Globus pallidus (tissue), 1 donor: ENCODE results near the gene TPCN1.
A peak's percentile ranks its signal among the peaks of the same experiment; 100 is the strongest.

Source experiments
- DNase-seq: peaks from one replicate; pipeline ENCODE4 v3.0.0-alpha.2; 2015; ENCODE audit warnings: low spot score

Gene TPCN1

GRCh38 chr12:113221181-113221996, at the start of gene TPCN1:
TPCN1 (plus strand) TSS chr12:113221464; CDS start chr12:113226853, 5,389 bp downstream.
- DNase-seq: peak; percentile 100

DNA sequence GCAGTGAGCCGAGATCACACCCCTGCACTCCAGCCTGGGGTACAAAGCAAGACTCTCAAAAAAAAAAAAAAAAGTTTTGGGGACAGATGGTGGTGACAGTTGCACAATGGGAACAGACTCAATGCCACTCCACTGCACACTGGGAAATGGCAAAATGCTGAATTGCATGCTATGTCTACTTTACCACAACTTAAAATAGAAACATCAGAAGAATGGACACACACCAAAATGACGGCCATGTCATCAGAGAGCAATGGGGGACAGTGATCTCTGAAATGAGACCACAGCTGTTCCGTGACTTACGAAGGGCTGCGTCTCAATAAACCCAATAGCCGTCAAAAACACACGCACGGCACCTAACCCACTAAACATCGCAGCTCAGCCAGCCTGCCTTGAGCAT, 49.7 kb upstream of the TPCN1 start:
- no peak for DNase-seq

- DNase-seq: no peak
These were observed 49.1 kb upstream of the TPCN1 start for GRCh38 chr12:113172185-113172584.

DNA sequence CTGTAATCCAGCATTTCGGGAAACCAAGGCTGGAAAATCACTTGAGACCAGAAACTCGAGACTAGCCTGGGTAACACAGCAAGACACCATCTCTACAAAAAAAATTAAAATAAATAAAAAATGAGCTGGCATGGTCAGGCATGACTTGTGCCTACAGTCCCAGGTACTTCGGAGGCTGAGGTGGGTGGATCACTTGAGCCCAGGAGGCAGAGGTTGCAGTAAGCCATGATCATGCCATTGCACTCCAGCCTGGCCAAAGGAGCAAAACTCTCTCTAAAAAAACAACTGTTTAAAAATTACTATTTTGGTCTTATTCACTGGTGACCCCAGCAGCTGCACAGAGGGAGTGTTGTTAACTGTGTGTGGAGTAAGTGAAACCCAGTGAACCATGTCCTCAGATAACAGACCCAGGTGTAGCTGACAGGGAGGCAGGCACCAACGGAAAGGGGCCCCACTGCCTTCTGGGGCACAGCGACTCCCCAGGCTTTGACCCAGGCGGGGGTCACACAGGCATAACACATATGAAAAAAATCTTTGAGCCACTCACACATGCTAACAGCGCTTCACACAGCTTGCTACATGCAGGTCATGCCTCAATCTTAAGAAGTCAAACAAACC, 48.1 kb upstream of the TPCN1 start:
- no peak for DNase-seq

DNA sequence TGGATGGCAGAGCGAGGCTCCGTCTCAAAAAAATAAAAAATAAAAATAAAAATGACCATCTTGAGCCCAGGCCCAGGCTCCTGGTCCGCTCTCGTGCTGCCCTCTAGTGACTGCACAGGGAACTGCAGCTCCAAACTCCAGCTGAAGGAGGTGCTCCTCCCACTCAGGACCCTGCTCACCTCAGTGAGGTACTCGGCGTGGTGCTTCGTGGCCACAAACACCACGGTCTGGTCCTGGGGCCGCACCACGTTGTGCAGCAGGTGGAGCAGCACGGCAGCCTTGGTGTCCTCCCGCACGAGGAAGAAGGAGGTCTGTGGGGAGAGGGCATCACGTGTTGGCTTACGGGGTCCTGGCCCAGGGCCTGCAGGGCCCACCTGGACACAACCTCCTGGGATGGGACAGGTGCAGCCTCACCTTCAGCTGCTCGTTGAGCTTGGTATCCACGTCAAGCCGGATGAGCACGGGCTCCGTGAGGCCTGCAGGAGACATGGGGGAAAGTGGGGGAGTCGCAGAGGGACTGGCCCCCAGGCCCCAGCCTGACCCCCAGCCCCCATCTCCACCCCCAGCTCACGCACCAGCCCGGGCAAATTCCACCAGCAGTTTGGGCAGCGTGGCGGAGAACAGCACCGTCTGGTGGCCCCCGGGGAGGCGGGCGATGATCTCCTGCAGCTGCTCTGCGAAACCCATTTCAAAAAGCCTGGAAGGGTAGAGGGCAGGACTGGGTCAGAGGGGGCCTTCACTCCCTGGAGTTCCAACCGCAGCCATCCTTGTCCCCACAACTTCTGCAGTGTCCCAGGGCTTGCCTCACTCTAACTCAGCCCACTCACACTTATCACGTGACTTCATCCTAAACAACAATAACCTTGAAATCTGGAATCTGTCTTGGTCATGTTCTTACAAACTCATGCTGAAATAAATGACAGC, 46.5 kb upstream of the TPCN1 start:
- peak; percentile 51 for DNase-seq

- DNase-seq: no peak
These were observed 42.2 kb upstream of the TPCN1 start for GRCh38 chr12:113179023-113179422.

GRCh38 chr12:113180333-113180732, 40.9 kb upstream of the TPCN1 start:
- no peak for DNase-seq

- no peak for DNase-seq
These were observed 39.3 kb upstream of the TPCN1 start for GRCh38 chr12:113181975-113182374.

GRCh38 chr12:113183030-113183589, 38.2 kb upstream of the TPCN1 start:
- DNase-seq: no peak

DNA sequence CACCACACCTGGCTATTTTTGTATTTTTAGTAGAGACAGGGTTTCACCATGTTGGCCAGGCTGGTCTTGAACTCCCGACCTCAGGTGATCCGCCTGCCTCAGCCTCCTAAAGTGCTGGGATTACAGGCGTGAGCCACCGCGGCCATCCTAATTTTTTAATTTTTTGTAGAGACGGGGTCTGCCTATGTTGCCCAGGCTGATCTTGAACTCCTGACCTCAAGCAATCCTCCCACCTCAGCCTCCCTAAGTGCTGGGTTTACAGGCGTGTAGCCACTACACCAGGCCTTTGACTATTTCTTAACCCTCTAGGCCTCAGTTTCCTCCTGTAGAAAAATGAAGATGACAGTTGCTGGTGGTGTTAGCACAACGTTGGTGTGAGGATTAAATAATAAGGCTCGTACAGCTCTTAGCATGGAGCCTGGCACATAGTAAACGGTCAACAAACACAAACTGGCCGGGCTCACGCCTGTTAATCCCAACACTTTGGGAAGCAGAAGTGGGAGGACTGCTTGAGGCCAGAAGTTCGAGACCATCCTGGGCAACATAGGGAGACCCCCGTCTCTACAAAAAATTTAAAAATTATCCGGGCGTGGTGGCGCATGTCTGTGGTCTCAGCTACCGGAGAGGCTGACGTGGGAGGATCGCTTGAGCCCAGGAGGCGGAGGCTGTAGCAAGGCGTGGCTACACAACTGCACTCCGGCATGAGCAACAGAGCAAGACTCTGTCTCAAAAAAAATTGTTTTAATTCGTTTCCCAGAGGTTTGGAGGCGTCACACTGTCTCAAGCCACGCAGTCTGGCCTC, 37.0 kb upstream of the TPCN1 start:
- no peak for DNase-seq

- peak; percentile 81 for DNase-seq
These were observed 36.4 kb upstream of the TPCN1 start for GRCh38 chr12:113184900-113185179.

DNA sequence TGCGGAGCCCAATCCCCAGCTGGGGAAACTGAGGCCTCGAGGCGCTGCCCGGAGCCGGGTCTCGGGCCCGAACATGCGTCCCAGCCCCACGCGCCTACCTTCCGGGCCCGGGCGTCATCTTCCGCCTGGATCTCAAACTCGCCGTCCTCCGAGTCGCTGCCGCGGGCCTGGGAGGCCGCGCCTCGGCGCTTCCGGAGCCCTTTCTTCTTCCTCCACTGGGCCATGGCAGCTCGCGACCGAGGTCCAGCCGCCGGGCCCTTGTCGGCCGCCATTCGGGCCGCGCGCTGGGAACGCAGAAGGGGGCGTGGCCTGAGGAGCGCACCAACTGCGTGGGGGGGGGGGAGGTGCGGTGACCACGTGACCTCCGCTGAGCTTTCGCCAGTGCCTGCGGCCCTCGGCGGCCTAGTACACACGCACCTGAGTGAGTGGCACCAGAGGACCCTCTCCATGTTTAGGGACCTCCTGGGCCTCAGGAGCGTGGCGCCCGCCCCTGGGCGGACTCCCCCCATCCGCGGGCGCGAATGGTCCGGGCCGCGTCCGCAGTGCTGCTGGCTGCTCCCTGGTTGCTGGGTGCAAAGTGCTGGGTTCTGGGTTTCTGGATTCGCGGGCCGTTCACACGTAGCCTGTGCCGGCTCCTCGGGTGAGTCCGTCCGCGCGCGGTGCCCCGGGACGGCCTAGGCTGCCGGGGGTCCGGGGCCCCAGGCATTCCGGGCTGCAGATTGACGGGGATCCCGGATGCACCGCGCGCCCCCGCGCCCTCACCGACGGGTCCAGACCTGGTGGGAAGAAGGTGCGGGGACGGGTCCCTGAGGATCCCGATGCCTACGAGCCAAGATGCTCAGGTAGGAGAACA, 35.9 kb upstream of the TPCN1 start, which contains the start of the genes DDX54 and RITA1:
Gene DDX54 (minus strand): TSS at position 299 of the 853 bp plus-strand sequence. CDS start 27 bp downstream, at position 272.
Gene RITA1 (plus strand): TSS at position 542 of the 853 bp plus-strand sequence. CDS start 1,026 bp downstream, outside the sequence.
- peak; percentile 73 for DNase-seq

DNA sequence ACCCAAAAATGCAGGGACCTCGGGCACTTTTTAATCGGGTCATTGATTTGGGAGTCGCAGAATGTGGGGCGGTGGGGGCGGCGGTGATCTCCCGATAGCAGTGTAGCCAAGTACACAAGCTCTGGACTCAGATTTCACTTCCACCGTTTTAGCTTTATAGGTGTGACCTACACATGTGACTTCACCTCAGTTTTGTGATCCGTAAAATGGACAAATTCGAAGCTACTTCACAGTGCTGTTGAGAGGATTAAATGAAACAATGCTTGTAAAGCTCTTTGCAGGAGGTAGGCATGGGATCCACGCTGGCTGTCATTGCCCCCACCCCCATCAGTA, 35.3 kb upstream of the TPCN1 start:
- DNase-seq: no peak

GRCh38 chr12:113186666-113187325, 34.5 kb upstream of the TPCN1 start:
- DNase-seq: no peak

- DNase-seq: no peak
These were observed 31.9 kb upstream of the TPCN1 start for GRCh38 chr12:113189361-113189760.

DNA sequence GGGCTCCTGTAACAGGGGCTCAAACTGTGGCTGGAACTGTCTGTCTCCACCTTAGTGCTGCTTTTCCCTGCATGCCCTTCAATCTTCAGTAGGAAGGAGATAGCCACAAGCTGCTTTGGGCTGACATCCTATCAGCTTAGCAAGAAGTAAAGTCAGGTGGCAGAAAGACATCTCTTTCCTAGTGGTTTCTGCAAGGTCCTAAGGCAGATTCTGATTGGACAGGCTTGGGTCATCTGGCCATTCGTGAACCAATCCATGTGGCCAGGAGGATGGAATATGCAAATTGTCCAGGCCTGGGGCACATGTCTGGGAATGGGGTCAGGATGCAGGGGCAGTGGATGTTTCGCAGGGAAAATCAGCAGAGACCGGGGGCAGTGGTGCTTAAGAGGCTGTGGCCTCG, 30.5 kb upstream of the TPCN1 start:
- no peak for DNase-seq

DNA sequence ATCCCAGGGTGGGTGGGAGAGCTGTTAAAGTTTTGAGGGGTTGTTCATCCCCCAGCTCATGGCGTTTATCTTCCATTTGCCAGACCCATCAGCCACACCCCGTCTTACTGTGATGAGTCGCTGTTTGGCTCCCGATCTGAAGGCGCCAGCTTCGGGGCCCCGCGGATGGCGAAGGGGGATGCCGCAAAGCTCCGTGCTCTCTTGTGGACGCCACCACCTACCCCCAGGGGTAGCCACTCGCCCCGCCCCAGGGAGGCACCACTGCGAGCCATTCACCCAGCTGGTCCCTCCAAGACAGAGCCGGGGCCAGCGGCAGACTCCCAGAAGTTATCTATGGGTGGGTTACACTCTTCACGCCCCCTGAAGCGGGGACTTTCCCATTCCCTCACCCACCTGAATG, 30.0 kb upstream of the TPCN1 start:
- no peak for DNase-seq

- DNase-seq: no peak
These were observed 26.3 kb upstream of the TPCN1 start for GRCh38 chr12:113194971-113195391.

DNA sequence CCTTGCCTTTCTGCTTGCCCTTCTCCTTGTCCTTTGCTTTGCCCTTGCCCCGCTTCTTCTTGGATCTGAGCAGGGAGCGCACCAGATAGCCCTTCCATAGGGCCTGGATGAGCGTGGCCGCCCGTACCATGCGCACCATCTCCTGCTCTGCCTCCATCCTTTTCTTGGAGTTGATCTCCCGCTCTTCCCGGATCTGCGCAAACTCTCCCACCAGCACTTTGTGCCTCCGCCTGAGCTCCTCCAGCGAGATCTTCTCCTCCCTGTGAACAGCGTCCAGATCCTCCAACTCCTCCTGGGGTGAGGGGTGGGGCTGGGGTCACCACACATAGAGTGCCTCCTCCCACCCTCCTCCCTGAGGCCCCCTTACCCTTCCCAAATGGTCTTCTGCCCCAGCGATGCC, 25.7 kb upstream of the TPCN1 start:
- DNase-seq: no peak

DNA sequence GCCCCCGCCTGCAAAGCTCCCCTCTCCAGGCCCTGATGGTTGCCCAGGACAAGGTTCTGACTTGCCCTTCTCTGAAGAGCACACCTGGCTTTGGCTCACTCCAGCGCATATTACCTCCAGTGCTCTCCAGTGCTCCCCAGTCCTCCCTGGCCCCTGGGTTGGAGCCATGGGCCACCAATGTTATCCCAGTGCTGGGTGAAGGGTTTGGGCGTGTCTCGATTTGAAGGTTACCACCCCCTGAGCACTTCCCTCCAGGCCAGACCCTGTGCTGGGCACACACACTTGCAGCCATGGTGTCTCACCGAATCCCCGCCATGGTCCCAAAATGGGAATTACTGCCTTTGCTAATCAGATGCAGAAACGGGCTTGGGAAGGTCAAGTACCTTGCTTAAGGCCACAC, 24.7 kb upstream of the TPCN1 start:
- no peak for DNase-seq
